GM19240 (cell line): ENCODE data around the gene TEP1.

ENCODE experiments used
- DNase-seq: peaks from one replicate; pipeline ENCODE4 v3.0.0; 2011; ENCODE audit warnings: low spot score; ENCODE audit not compliant: insufficient read length

TEP1 gene

DNA sequence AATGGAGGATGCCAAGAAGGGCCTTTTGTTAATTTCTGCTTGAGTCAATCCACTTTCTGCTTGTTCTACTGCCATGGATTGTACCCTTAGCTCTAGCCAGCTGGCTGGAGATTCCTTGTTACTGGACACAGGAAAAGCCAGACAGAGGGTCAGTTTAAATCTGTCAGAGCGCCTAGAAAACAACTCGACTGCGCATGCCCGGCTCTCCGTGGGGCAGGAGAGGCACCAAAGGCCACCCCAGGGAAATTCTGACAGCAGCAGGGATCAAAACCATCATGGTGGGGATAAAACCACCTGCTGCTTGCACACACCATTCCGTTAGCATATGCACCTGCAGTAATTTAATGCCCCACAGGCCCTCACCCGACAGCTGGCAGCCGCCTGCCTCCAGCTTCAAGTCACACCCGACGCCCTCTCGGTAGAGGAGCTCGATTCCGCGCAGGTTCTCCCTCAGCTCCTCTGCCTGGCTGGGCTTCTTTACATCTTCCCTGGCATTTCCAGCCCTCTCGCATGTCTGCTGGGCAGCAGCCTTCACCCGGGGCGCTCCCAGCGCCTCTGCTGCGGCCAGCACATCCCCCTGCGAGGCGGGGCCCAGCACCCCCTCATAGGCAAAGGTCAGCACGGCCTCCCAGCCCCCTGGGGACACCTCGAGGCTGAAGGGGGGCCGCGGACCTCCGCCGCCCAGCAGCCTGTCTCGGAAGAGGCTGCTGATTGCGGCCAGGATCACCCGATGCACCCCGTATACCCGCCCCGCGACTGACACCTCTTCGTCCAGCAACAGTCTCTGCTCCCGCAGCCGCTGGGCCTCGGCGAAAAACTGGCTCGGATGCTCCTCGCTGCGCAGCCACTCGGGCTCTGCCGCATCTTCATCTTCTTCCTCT is 21.6 kb upstream of the TEP1 start:
- DNase-seq, result no peak

DNA sequence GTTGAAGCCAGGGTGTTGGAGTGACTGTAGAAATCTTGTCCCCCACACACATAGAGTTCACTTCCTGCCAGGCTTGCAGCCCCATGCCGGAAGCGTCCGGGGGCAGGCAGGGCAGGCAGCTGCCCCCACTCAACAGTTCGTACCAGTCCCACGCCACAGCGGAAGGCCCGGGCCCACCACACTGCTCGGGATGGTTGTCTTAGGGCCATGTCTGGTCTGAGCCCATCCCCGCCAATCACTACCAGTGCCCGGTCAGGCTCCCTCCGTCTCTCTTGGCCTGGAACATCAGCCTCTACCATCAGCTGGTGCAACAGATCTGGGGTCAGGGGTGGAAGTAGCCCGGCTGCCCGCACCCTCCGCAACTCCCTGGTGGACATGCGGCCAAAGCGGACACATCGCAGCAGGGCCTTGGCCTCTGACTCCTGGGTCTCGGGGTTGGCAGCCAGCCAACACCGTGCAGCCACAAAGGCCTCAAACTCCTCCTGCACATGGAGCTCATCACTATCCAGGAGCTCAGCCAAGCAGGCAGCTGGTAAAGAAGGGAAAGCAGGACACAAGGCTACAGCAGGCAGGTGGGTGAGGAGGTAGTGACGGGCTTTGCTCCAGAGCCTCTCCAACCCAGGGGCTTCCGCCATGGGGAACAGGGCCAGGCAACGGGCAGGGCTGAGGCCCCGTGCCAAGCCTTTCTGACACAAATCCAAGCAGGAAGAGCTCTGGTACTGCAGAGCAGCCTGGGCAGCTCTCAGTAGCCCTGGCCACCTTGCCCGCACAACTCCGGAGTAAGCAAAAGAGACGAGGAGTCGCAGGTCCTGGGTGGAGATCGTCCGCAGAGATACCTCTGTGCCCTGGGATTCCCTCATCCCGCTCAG is 16.7 kb upstream of the TEP1 start:
- DNase-seq, result no peak

DNA sequence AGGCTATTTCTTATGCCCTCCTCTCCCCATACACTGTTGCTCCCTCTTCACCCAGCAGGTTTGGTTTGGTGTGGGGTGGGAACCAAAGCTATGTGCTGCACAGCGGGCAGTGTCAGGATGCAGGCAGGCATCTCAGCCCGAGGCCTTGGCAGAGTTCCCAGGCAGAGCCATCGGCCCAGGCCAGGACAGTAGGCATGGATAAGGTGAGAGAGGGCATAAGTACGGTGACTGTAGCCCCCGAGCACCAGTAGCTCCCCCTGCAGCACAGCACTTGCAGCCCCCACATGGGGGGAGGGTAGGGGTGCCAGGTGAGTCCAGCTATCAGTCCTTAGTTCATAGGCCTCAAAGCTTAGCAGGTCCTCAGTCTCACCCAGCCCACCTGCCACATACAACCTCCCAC is 15.5 kb upstream of the TEP1 start:
- DNase-seq, result no peak

DNA sequence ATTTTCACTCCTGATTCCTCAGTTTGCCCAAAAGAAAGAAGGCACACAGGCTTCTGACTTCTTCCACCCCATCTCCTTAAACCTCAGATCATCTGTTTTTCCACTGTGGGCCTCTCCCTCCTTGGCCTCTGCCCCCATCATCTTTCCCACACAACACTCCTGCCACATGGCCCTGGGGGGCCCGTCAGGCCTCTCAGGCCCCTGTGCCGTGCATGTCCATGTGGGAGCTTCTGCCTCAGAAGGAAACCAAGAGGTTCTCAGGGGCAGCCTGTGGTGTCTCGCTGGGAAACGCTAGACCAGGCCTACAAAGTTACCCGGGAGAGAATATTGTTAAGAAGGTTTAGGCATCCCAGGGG is 14.7 kb upstream of the TEP1 start:
- DNase-seq, result no peak

DNA sequence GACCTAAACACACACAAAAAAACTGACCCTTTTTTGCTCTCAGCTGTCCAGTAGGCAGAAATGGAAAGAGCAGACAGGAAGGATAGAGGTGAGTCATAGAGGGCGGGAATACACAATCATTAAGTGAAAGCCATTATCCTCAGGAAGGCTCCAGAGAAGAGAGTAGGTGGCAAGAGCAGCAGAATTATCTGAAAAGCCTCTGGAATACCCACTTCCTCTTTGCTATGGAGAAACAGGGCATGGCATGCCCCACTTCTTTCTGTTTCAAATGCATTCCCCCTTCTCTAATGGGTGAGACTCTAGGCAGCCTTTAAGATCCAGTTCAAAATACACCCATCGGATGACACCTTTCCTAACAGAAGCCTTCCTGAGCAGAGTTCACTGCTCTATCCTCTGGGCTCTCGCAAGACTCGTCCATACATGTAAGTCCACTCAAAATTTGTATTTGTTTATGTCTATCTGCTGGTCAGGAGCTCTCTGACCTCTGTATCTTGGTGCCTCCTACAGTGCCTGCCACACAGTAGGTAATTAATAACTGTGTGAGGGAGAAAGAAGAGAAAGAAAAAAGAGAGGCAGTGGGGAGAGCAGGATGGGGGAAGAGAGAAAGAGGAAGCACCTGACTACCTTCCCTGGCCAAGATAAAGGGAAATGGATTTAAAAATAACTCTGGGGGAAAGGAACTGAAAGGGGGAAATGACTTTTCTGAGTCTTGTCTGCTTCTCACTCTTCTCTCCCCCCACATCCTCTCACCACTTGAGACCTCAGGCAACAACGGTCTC is 14.1 kb upstream of the TEP1 start:
- peak; percentile 86 for DNase-seq

DNA sequence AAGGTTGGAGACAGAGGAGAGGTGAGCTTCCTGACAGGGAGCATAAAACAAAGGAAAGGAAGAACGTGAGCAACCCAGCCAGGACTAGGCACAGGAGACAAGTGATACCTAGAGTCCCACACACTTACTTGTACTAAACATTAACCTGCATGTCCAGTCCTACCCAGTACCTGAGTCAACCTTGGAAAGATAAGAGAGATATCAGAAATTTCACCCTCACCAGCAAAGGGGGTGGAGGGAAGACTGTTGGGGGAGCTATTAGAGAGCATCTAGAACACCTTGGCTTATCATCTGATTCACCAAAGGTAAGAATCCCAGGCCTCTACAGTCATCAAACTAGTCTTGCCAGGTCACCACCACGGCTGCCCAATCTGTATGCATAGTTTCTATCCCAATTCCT is 11.6 kb upstream of the TEP1 start:
- DNase-seq, result no peak

DNA sequence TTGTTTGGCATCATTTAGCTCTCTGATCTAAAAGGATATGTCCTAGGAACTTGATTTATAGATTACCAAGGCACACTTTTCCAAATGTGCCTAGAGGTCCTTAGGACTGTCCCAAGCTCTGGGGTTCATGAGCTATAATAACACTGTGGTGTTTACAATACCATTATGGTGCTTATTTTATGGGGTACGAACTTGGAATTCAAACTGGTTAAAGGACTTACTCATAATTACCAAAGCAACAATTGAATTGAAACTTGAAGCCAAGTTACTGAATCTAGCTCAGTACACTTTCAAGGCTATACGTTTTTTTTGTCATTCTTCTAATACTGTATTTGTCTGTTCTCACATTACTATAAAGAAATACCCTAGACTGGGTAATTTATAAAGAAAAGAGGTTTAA is 9.6 kb upstream of the TEP1 start:
- DNase-seq, result no peak

DNA sequence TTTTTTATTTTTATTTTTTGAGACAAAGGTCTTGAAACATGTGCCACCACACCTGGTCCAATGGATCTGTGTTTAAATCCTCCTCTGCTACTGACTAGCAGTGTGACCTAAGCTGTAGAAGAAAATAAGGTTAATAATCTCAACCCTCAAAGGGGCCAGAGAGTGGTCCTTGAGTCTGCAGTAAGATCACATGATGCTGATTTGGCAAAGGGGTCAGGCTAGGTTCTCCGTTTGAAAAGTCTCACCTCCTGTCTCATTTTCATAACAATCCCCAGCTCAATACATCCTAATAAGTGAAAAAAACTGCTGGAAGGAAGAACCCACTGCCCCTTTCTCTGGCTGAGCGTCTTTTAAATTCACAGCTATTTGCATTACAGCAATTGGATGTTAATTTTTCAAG is 8.0 kb upstream of the TEP1 start:
- DNase-seq, result no peak

DNA sequence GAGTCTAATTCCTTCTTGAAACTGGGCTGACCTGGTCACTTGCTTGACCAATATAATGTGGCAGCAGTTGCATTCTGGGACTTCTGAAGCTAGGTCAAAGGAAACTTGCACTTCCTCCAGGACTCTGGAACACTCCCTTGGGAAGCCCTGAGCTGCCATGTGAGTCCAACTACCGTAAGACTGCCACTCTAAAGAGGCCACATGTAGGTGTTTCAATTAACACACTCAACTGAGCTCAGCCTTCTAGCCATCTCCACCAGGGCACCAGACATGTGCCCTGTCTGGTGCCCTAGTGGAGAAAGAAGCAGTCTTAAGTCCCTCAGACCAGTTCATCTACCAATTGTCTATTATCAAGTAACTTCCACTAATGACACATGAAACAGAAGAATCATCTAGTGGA is 6.1 kb upstream of the TEP1 start:
- no peak for DNase-seq

DNA sequence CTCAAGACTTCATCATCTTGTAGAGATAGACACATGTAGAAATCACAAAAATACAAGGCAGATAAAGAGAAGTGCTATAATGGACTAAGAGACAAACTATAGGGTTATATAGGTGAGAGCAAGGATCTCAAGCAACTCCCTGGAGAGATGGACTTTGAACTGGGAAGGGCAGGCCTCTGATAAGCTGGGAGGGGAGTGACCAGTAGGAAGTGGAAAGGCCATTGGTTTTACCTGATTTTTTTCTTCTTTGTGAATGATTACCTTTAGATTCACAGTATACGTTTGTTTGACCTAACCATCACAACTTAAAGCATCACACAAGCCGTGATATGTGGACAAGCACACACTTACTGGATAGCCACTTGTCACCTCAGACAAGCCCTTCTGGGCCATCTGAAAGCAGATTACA is 5.2 kb upstream of the TEP1 start:
- no peak for DNase-seq

DNA sequence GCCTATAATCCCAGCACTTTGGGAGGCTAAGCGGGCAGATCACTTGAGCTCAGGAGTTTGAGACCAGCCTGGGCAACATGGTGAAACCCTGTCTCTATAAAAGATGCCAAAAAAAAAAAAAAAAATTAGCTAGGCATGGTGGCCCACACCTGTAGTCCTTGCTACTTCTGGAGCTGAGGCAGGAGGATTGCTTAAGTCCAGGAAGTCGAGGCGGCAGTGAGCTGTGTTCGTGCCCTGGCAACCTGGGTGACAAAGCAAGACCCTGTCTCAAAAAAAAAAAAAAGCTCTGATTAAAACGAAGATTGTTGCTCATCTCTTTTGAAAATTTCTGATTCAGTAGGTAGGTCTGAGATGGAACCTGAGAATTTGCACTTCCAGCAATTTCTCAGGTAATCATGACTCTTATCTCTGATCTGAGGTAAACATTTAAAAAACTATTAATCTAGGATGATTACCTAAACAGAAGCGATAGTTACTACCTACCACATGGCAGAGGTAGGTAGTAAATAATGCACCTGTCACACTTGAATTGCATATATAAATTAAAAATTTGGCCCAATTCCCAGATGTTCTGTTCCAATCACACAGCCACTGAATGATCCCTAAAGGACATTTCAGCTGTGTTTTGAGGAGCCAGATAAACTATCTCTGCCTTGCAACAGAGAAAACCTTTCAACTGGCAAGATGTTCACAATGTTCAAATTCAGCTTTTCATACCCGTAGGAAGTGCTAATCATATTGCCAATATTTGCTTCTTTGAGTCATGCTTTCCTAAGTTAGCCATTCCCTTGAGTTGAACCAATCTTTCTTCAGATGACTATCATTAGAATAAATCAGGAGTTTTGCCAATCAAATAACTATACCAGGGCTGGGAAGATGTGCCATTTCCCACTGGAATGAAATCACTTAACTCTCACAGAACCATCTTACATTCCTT is 4.2 kb upstream of the TEP1 start:
- DNase-seq, result no peak

DNA sequence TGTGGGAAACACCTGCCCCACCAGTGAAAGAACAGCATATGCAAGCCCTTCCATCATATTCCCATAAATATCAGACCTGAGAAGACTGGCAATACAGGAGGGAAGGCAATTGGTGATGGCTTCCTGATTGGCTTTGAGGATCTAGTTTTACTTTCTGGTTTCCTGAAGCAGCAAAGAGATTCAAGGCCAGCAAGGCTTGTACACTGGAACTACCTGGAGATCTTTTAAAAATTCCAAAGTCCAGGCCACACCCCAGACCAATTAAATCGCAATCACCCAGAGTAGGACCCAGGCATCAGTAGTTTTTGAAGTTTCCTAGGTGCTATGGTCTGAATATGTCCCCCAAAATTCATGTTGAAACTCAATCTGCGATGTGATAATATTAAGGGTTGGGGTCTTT is 2.9 kb upstream of the TEP1 start:
- DNase-seq, result no peak

DNA sequence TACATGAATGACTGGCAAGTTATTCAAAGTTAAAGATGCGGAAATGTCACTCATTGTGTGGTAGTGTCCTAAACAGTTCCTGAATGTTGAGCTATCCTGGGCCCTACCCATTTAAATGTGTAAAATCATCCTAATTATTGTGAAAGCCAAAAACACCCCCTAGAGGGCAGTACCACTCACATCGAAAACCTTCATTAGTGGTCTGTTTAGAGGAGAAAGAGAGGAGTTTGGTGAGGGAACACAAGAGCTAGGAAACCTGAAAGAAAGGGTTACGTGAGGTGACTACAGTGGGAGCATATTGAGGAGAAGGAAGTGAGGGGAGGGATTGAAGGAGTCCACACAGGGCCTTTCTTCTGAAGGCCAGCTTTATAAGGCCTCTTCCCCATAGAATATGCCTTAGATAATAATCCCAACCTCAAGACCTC is 2.5 kb upstream of the TEP1 start:
- no peak for DNase-seq

DNA sequence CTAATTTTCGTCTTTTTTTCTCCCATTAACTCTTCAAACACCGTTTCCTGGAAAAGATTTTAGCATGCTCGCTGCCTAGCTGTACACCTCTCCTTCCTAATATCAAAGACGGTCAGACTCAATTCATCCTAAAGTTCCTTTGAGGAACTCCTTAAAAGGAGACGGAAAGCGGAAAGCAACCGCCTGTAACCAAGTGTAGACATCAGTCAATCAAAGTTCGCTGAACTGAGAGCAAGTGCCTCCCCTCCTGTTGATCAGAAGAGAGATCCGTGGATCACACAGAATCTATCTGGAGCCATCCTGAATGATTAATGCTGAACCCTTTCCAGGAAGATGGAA is 412 bp upstream of the TEP1 start:
- DNase-seq, result no peak

DNA sequence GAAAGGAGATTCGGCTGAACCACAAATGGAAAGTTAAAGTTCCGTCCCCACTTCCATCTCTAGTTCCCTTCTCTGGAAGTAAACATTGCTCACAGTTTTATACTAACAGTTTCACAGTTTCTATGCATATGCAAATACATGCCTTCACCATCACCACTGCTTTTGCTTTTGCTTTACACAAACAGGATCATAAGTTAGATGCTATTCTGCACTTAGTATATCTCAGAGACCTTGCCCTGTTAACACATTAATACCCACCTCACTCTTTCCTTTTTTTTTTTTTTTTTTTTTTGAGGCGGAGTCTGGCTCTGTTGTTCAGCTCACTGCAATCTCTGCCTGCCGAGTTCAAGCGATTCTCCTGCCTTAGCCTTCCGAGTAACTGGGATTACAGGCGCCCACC is 890 bp downstream of the TEP1 start:
- DNase-seq, result no peak

DNA sequence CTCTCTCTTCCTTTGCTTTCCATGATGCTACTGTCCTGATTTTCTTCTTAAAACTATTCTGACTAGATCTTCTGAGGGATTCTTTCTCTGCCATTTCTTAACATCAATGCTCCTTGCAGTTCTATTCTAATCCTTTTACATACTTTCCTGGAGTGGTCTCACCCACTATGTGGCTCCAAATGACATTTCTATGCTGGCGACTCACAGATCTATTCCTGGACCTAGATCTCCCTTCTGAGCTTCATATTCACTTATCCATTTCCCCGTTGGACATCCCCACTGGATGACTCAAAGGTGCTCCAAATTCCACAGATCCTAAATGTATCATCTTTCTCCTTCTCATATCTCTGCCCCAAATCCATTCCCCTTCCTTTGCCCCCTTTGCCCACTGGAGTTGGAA is 4.1 kb downstream of the TEP1 start:
- DNase-seq, result no peak

DNA sequence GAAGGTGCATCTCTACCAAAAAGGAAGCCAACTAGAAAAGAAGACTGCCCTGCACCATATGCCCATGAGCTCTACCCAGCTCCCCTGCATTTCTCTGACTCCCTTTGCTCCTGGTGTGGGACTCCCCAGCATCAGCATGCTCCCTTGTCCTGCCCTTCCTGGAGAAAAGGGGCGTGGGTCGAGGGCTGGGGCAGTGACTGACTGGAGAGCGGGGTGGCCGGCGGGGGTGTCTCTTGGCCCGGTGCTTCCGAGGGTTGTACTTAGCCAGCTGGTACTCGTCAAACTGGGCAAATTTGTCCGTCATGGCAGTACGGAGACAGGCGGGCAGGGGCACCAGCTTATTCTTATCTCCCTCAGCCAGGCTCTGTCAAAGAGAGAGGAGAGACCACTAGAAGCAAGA is 9.8 kb downstream of the TEP1 start:
- no peak for DNase-seq

DNA sequence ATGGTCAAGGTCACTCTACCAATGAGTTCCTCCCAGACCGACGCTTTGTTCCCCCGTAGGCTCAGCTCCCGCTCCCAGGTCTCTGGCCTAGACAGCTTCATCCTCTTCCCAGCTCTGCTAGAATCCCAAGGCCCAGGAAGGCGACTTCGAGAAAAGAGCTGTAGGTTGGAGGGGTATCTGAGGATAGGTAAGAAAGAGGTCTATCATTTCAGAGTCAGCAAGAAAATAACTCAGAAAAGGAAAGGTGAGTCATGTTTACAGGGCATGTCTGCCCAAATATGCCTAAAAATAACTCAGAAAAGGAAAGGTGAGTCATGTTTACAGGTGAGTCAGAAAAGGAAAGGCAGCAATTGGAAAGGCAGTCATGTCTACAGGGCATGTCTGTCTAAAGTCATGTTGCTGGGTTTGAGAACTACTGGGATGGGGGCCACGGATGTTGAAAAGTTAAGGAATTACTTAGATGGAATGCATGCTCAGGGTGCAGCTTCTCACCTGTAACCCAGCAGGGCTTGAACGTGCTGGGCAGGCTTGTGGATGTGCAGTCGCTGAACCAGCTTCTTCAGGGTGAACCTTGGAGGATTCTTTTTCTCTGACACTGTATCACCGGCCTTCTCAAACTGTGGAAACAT is 12.2 kb downstream of the TEP1 start:
- no peak for DNase-seq

DNA sequence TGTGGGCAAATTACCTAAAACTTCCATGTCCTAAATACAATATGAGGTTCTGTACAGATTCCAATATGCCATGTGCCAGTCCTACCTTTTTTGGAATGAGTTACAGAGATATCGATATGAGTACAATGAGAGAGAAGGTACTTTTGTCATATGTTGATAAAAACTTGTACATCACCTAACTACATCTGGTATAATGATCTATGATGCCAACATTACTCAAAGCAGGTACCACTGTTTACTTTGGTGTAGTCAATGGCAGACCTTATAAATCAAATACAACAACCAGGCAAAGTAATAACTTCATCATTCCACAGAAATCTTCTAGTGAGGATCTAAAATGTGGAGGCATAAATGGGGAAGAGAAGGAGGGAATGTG is 12.7 kb downstream of the TEP1 start:
- no peak for DNase-seq

DNA sequence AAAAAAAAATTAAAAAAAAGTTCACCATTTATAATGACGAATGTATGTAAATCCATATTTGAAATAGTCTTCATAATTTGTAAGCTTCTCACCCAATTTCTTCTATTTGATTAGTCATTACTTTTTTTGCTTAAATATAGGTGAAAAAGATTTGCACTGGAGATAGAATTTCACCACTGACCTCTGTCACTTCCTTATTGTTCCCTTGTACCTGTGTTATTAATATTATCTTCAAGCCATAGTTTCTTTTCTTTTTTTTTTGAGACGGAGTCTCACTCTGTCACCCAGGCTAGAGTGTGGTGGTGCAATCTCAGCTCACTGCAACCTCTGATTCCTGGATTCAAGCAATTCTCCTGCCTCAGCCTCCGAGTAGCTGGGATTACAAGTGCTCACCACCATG is 15.8 kb downstream of the TEP1 start:
- DNase-seq, result no peak

DNA sequence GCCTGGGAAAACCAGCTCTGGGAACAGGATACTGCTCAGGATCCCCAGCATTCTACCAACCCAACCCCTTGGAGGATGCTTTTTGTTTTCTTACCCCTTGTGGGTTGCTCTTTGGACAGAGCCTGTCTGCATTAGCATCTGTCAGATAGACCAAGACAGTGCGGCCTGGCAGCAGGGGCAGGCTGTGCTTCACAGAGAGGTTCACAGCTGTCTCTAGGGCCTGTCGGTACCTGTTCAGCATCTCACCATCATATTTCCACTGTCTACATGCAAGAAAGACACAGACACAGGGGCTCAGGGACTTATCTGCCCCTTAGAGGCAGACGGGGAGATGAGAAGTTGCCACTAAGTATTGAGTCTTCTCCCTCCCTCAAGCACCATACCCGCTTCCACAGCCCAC is 21.8 kb downstream of the TEP1 start:
- DNase-seq, result no peak
